ENCODE results near the gene CD22.
A peak's percentile ranks its signal among the peaks of the same experiment; 100 is the strongest.
"Not testable (repeated sequence)": the region's sequence is repeated elsewhere in the genome, so short reads cannot be mapped to it uniquely, and the experiment has no call there.

CD22 gene

DNA sequence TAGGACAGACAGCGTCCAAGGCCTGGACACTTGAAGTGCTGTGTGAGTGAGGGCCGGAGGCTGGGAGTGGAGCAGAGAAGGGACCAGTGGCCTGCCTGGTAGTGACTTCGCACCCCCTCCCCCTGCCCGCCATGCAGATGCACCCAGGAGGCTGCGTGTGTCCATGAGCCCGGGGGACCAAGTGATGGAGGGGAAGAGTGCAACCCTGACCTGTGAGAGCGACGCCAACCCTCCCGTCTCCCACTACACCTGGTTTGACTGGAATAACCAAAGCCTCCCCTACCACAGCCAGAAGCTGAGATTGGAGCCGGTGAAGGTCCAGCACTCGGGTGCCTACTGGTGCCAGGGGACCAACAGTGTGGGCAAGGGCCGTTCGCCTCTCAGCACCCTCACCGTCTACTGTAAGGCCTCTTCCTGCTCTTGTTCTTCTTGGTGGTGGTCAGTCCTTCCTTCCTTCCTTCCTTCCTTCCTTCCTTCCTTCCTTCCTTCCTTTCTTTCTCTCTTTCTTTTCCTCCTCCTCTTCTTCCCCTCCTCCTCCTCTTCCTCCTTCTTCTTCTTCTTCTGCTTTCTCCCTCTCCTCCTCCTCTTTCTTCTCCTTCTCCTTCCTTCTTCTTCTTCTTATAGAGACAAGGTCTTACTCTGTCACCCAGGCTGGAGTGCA is 12.7 kb downstream of the CD22 start:
- no peak for DNase-seq (ENCODE audit: low read depth)

GRCh38 chr19:35342430-35342829 is 13.4 kb downstream of the CD22 start:
- DNase-seq (ENCODE audit: low read depth) = no peak

- no peak for DNase-seq (ENCODE audit: low read depth)
These were observed 15.6 kb downstream of the CD22 start for GRCh38 chr19:35344511-35345031.

DNA sequence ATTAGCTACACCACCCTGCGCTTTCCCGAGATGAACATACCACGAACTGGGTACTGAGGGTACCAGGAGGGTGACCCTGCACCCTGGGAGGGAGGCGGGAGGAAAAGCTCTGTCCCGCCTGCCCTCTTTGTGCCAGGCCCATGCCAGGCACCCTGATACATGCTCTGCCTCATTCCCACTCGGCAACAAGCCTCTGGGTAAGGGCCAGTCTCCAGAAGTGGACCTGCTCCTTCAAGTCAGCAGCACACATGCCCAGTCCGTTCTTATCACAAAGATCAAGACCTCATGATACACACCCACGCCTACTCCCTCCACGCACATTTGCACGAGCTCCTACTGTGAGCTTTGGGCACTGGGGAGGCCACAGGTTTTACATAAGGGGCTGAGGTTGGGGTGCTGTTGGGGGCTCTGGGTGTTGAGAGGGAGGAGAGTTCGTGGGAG is 16.7 kb downstream of the CD22 start:
- no peak for DNase-seq (ENCODE audit: low read depth)

DNA sequence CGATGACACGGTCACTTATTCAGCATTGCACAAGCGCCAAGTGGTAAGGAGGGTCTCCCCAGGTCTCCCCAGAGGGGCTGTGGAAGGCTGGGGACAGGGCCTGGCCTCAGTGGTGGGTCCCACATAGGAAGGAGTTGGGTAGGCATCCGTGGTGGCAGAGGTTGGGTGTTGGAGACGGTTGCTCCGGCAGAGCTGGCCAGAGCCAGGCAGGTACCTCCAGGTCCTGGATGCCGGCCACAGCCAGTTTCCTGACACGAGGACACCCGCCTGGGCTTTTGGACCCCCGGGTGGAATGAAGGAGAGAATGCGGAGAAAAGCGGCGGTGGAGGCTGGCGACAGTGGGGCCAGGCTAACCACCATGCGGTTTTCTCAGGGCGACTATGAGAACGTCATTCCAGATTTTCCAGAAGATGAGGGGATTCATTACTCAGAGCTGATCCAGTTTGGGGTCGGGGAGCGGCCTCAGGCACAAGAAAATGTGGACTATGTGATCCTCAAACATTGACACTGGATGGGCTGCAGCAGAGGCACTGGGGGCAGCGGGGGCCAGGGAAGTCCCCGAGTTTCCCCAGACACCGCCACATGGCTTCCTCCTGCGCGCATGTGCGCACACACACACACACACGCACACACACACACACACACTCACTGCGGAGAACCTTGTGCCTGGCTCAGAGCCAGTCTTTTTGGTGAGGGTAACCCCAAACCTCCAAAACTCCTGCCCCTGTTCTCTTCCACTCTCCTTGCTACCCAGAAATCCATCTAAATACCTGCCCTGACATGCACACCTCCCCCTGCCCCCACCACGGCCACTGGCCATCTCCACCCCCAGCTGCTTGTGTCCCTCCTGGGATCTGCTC is 17.4 kb downstream of the CD22 start:
- no peak for DNase-seq (ENCODE audit: low read depth)

GRCh38 chr19:35347171-35347929 is 18.4 kb downstream of the CD22 start, which contains the start of gene FFAR1:
TSS of gene FFAR1 (plus strand) at chr19:35347902. CDS start at chr19:35351552, 3,650 bp downstream.
- DNase-seq (ENCODE audit: low read depth) = no peak

- no peak for DNase-seq (ENCODE audit: low read depth)
These were observed 18.9 kb downstream of the CD22 start for GRCh38 chr19:35347930-35348298.

- DNase-seq (ENCODE audit: low read depth) = no peak
These were observed 20.1 kb downstream of the CD22 start for GRCh38 chr19:35348911-35349611.

- DNase-seq (ENCODE audit: low read depth) = no peak
These were observed 20.9 kb downstream of the CD22 start for GRCh38 chr19:35349614-35350521.

DNA sequence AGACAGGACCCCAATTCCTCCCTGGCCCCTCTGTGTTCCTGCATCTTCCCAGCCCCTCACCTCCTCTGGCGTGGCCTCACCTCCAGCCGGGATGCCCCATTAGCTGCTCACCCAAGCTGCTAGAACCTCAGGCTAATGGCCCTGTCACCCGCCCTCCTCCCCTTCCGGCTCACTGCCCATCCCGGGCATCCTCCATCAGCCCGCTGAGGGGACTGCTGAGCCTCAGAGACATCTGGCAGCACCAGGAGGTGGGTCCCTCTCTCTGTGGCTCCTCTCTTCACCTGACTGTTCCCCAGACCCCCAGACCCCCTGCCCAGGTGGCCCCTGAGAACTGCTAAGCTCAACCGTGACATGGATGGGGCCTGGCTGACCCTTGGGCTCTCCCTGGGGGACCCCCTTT is 21.6 kb downstream of the CD22 start:
- DNase-seq (ENCODE audit: low read depth) = no peak

GRCh38 chr19:35351411-35352176 is 22.6 kb downstream of the CD22 start:
- no peak for DNase-seq (ENCODE audit: low read depth)

- no peak for DNase-seq (ENCODE audit: low read depth)
These were observed 23.1 kb downstream of the CD22 start for GRCh38 chr19:35352177-35352447.

- DNase-seq (ENCODE audit: low read depth) = peak; percentile 57
These were observed 23.7 kb downstream of the CD22 start for GRCh38 chr19:35352448-35353304.

DNA sequence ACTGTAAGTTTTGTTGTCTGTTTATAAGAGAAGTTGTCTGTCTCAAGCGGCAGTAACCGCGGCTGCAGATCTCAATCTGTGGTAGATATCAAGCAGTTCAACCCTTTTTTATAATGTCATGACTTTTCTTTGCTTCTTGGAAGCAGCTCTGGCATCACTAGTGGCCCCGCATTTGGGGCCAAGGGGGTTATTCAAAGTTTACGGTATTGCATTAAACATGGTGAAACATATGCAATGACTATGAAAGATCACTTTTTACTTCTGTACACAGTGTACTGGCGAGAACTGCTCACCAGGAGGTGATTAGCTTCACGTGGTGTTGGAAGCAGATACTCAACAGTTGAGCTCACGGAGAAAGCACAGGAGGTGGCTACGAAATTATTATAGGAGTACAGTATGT is 24.6 kb downstream of the CD22 start:
- peak; percentile 47 for DNase-seq (ENCODE audit: low read depth)

DNA sequence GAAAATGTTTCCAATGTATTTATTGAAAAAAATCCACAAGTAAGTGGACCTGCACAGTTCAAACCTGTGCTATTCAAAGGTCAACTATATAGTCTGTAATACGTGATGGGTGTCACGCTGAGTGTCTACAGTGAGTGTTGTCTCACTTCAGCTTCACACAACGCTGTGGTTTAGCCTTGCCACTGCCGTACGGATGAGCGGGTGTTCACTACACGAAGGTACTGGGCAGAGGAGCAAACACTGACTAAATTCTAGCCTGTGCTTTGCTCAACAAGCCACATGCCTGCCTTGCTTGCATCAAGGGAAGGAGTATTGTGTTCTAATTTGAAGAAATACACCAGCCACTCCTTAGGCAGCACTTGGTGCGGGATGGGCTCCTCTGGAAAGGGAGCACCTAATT is 25.9 kb downstream of the CD22 start:
- no peak for DNase-seq (ENCODE audit: low read depth)

GRCh38 chr19:35355791-35356460 is 26.9 kb downstream of the CD22 start:
- no peak for DNase-seq (ENCODE audit: low read depth)

DNA sequence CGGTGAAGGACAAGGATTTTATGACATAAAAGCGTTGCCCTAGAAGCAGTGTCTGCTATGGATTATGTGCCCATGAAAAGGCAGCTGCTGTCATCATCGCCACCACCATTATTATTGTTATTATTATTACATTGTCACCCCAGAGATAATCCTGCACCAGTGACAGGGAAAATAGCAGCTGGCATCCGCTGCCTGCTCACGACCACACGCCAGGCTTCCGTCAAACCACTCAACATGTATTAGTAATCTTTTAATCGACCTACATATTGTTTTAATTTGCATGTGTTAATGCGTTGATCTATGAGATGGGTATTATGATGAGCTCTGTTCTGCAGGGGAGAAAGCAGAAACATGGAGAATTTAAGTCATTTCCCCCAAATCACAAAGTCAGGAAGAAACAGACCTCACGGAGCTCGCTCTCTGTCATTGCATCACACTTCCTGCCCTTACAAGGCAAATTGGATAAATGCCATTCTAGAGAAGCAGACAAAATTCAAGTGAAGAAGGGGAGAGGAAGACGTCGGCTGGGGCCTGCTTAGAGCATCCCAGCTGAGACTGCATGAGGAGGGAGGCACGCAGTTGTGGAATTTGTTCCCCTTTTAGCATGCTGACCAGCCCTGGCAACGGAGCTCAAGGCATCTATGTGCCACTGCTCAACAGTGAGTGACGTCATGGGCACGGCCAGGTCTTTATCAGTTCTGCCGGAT is 29.0 kb downstream of the CD22 start, which contains the start of gene FFAR3:
FFAR3 (plus strand) TSS at position 594 of the 707 bp plus-strand sequence. CDS start 431 bp downstream, outside the sequence.
- peak; percentile 18 for DNase-seq (ENCODE audit: low read depth)

GRCh38 chr19:35358834-35359233 is 29.8 kb downstream of the CD22 start:
- not testable (repeated sequence) for DNase-seq (ENCODE audit: low read depth)
